Activated CD4-positive, CD25-positive, alpha-beta regulatory T cell treated with anti-CD3 and anti-CD28 coated beads, Interleukin-2, amount 50 U/mL, for 16 hours (primary cell): ENCODE data around the gene MACC1.

ENCODE experiments used
- DNase-seq: peaks from one replicate; pipeline ENCODE4 v3.0.0-alpha.2; 2020; ENCODE audit warnings: low read depth, low spot score

The MACC1 gene

GRCh38 chr7:20217193-20217948, at the start of gene MACC1:
MACC1 (minus strand) TSS chr7:20217384; CDS start chr7:20161862, 55,522 bp downstream.
- DNase-seq = no peak

- DNase-seq = no peak
Observed at GRCh38 chr7:20264623-20265022, 47.4 kb upstream of the MACC1 start.

DNA sequence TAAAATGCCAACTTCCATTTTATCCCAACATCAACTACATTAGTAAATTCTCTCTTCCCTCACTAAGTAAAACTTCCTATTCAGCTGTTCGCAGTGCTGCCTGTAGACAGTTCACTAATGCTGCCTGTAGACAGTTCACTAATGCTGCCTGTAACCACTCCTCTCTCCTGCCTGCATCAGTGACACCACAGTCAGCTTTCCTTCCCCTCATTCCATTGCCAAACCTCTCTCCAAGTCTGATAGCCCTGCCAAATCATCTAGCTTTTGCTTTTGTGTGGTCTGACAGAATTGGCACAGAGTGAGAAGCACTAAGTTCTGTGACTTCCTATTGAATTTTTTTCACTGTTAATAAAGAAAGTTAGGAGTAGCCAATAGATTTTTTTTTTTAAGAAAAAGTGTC, 43.0 kb upstream of the MACC1 start:
- no peak for DNase-seq

DNA sequence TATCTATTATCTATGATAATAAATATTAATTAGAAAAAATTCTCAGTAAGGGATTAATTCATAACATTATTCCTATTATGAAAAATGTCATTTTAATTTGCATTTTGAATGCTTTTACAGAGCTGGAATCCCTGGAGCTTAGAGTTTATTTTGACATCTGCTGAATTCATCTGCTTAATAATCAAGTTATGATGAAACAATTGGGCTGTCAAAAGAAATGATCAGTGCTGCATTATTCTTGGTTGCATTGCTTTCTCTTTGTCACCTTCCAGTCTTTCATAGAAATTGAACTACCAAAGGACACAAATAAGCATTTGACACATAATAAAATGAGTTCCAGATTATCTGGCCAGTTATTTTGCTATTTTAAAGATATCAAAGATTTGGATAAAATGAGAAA, 40.0 kb upstream of the MACC1 start:
- DNase-seq = no peak

DNA sequence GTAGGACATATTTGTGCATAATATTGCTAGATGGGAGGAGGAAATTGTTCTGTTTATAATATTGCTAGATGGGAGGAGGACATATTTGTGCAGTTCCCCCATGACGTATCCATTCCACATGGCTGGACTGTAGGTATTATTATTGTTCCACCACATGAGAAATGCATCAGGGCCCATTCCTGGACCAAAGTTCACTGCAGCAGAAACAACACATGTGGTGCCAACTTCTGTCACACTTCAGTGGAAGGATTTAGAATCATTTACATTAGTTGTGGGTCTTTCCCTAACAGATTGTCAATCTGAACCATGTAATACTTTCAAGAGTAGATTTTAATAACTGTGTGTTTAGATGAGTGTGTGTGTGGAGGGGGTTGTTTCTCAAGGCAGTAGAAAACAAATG, 32.7 kb upstream of the MACC1 start:
- no peak for DNase-seq

DNA sequence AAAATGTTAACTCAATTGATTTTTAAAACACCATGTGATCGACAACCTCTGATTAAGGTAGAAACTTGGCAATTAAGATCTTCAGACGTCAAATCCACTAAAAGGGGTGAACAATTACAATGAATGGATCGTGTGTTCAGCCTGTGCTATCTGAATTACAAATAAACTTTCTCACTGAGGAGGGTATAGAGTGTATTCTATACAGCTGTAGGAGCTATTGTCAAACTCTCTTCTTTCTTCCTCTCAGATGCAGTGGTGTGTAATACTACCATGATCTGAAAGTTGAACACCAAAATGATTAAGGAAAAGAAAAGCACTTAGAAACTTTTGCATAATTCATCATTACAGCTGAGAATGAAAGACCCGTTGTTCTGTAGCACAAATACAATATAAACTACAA, 32.2 kb upstream of the MACC1 start:
- no peak for DNase-seq

DNA sequence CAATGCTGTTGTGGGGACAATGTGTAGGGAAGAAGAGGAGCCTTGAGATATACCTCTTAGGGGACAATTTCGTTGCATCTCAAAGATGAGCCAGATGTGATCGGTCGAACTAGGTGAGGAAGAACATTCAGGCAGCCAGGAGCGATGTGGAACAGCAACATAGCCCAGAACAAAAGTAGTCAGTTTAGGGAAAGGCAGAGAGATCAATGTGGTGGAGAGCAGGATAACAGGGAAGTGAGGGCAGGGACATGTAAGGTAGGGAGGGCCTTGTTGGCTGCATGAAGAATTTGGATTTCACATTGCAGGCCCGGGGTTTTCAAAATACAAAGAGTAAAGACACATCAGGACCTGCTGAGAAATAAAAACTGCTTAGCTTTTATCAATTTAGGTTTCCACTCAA, 29.1 kb upstream of the MACC1 start:
- no peak for DNase-seq

DNA sequence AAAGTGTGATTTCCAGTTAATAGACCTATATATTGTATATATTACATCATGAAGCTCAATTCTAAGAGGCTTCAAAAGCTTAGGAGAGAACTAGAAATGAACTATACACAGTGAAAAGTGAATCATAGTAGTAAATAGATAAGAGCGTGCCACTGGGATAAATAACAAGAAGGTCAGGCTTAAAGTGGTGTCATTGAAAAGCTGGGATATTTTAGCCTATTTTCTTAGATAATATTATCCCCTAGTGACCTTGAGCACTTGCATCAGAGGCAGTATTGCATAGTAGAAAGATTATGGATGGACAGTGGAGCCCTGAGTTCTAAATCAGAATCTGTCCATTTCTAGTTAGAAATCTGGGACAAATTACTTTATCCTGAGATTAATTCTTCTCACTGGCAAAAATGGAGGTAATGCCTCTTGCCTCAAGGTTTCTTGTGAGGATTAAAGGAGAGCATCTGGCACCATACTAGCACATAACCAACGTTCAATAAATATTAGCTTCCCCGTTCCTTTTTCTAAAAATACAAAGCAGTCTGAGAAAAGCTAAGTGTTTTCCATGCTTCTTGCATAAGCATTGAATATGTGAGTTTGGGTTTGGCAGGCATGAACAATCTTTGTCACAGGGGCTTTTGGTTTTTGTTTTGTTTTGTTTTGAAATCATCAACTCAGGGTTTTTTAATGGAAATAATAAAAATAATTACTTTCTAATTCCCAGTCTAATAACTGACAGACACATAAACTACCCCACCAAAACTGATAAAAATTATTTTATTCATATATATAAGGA, 27.3 kb upstream of the MACC1 start:
- DNase-seq = no peak

DNA sequence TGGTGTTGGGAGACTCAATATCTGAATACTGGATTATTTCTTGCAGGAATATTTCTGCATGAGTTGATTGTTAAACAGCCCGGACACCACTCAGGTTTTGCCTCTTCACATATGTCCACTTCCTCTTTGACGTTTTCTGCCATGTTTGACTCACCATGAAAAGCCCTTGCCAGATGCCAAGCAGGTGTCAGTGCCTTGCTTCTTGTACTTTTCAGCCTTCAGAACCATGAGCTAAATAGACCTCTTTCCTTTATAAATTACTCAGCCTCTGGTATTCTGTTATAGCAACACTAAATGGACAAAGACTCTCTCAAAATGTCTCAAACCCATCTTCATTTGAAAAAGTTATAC, 24.7 kb upstream of the MACC1 start:
- no peak for DNase-seq

GRCh38 chr7:20241194-20241910, 24.2 kb upstream of the MACC1 start:
- DNase-seq = no peak

- DNase-seq = no peak
Observed at GRCh38 chr7:20240080-20240926, 23.1 kb upstream of the MACC1 start.

DNA sequence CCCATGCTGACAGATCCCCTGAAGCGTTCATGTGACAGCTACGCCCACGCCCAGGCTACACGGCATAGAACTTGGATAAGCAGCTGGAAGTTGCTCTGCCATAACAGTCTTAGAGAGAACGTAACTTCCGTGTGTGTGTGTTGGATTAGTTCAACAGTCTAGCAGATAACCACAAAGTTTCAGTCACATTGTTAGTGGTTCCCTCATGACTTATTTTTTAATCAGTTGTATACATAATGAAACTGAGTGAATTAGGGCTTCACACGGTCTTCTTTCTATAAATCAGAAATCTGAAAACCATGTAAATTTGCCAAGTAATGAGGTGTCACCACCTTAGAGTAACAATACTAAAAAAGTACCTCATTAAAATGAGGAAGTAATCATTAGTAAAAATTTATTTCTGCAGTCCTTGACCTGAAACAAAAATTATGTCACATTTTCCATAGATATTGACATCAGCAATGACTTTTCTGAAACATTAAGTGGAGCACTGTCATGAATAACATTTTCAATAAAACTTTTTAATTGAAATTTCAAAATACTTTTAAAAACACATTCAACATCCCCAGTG, 21.7 kb upstream of the MACC1 start:
- DNase-seq = no peak

GRCh38 chr7:20238194-20238753, 21.1 kb upstream of the MACC1 start:
- DNase-seq = no peak

GRCh38 chr7:20237464-20238193, 20.4 kb upstream of the MACC1 start:
- no peak for DNase-seq

DNA sequence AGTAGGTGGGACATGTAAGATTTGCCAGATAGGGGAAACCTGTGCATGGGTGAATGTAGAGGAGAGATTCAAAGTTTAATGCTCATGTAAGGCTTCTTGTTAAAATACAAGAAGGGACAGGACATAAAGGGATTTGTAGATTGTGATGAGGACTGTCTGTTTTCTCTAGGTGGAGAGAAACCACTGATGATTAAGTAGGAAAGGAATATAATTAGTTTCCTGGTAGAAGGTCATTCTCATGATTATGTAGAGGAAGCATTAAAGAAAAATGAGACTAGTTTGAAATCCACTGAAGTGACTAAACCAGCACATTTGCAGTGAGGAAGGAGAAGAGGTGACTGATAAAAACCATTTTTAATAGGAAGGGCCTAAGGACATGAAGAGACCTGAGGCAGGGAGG, 19.6 kb upstream of the MACC1 start:
- no peak for DNase-seq

GRCh38 chr7:20236043-20236442, 18.9 kb upstream of the MACC1 start:
- no peak for DNase-seq

GRCh38 chr7:20235288-20235687, 18.1 kb upstream of the MACC1 start:
- no peak for DNase-seq

DNA sequence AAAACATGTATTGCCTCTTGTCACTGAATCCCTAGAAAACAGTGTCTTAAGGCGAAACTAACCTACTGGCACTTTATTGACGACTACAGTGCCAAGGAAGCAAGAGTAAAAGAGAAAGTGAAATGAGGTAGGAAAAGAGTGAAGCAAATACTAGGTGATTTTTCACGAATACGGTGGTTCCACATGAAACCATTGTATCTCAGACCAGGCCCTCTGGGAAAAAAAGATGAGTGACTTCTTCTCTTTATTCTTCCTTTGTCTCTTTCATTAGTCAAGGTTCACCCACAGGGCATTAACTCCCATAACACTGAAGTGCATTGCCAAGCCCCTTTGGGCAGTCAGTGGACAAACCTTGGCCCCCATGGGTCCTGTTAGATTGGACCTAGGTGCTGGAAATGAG, 16.2 kb upstream of the MACC1 start:
- no peak for DNase-seq

- DNase-seq = no peak
Observed at GRCh38 chr7:20232848-20233247, 15.7 kb upstream of the MACC1 start.
